Activated T-helper 1 cell treated with anti-CD3 and anti-CD28 coated beads, Interleukin-2, amount 50 U/mL, for 16 hours (primary cell): ENCODE data around the gene DSCAM.

Experiments
- DNase-seq, 2 donors: peaks; one replicate each; pipeline ENCODE4 v3.0.0-alpha.2; 2020; ENCODE audit warnings: low read depth in 1 of 2, low spot score in 1 of 2

The DSCAM gene

GRCh38 chr21:40562242-40563002, 284.5 kb downstream of the DSCAM start:
- no peak for DNase-seq

GRCh38 chr21:40556442-40556968, 290.5 kb downstream of the DSCAM start:
- no peak for DNase-seq

- DNase-seq: no peak
Observed at GRCh38 chr21:40555021-40555528, 291.9 kb downstream of the DSCAM start.

- DNase-seq: no peak
Observed at GRCh38 chr21:40553781-40554180, 293.2 kb downstream of the DSCAM start.

GRCh38 chr21:40547906-40548513, 298.9 kb downstream of the DSCAM start:
- no peak for DNase-seq

GRCh38 chr21:40546647-40547046, 300.3 kb downstream of the DSCAM start:
- DNase-seq: no peak

- no peak for DNase-seq
Observed at GRCh38 chr21:40540216-40540615, 306.7 kb downstream of the DSCAM start.

GRCh38 chr21:40534886-40535285, 312.1 kb downstream of the DSCAM start:
- no peak for DNase-seq

GRCh38 chr21:40531431-40532110, 315.4 kb downstream of the DSCAM start:
- no peak for DNase-seq

- no peak for DNase-seq
Observed at GRCh38 chr21:40531016-40531415, 315.9 kb downstream of the DSCAM start.

- DNase-seq: no peak
Observed at GRCh38 chr21:40517646-40518045, 329.3 kb downstream of the DSCAM start.

- DNase-seq: no peak
Observed at GRCh38 chr21:40516335-40516734, 330.6 kb downstream of the DSCAM start.

GRCh38 chr21:40512590-40512989, 334.4 kb downstream of the DSCAM start:
- DNase-seq: no peak

- no peak for DNase-seq
Observed at GRCh38 chr21:40507978-40508377, 339.0 kb downstream of the DSCAM start.

- DNase-seq: no peak
Observed at GRCh38 chr21:40505681-40506080, 341.3 kb downstream of the DSCAM start.

GRCh38 chr21:40505244-40505643, 341.7 kb downstream of the DSCAM start:
- DNase-seq: no peak

GRCh38 chr21:40504825-40505224, 342.1 kb downstream of the DSCAM start:
- DNase-seq: no peak

- no peak for DNase-seq
Observed at GRCh38 chr21:40496116-40496515, 350.8 kb downstream of the DSCAM start.

GRCh38 chr21:40490408-40490807, 356.6 kb downstream of the DSCAM start:
- DNase-seq: no peak

- DNase-seq: no peak
Observed at GRCh38 chr21:40489001-40489400, 358.0 kb downstream of the DSCAM start.

GRCh38 chr21:40481764-40482163, 365.2 kb downstream of the DSCAM start:
- DNase-seq: no peak

GRCh38 chr21:40474513-40474912, 372.4 kb downstream of the DSCAM start:
- no peak for DNase-seq
